Mesendoderm (in vitro differentiated cells): Measurements from ENCODE around the gene NAV2.

Experiments
- DNase-seq: peaks from one replicate; pipeline ENCODE4 v3.0.0; 2013
- H2AK5ac ChIP-seq: 2 replicates; pipeline ENCODE4 v1.6.1; 2013; ENCODE audit warnings: low read length, inconsistent platforms
- H2BK120ac ChIP-seq: 2 replicates; pipeline ENCODE4 v1.6.1; 2013; ENCODE audit warnings: low read depth, mild to moderate bottlenecking, low read length, moderate library complexity, mixed read lengths
- H2BK15ac ChIP-seq: replicated peaks from 2 replicates; pipeline ENCODE4 v1.6.1; 2013; ENCODE audit warnings: low read depth, mild to moderate bottlenecking, moderate library complexity
- H2BK5ac ChIP-seq: 2 replicates; pipeline ENCODE4 v1.6.1; 2013; ENCODE audit warnings: low read length, inconsistent platforms
- H3K18ac ChIP-seq: 2 replicates; pipeline ENCODE4 v1.6.1; 2013; ENCODE audit warnings: mild to moderate bottlenecking, low read length, mixed read lengths
- H3K23ac ChIP-seq: one replicate; pipeline ENCODE4 v1.6.1; 2013; ENCODE audit warnings: low read length
- H3K27ac ChIP-seq: 2 replicates; pipeline ENCODE4 v1.5.1; 2013; ENCODE audit warnings: low read depth, mild to moderate bottlenecking, inconsistent platforms, low read length, moderate library complexity
- H3K27me3 ChIP-seq: 2 replicates; pipeline ENCODE4 v1.6.1; 2013; ENCODE audit warnings: low read length, control low read depth, mild to moderate bottlenecking, inconsistent platforms; ENCODE audit not compliant: insufficient read depth, poor library complexity
- H3K36me3 ChIP-seq: 2 replicates; pipeline ENCODE4 v1.6.1; 2013; ENCODE audit warnings: low read length, inconsistent platforms; ENCODE audit not compliant: control insufficient read depth, insufficient read depth
- H3K4ac ChIP-seq: one replicate; pipeline ENCODE4 v1.6.1; 2013; ENCODE audit warnings: low read depth, mild to moderate bottlenecking, low read length, moderate library complexity
- H3K4me1 ChIP-seq: 2 replicates; pipeline ENCODE4 v1.6.1; 2013; ENCODE audit warnings: low read depth, low read length, inconsistent platforms; ENCODE audit not compliant: control insufficient read depth
- H3K4me2 ChIP-seq: 2 replicates; pipeline ENCODE4 v1.6.1; 2013; ENCODE audit warnings: low read length
- H3K4me3 ChIP-seq: 2 replicates; pipeline ENCODE4 v1.5.1; 2013; ENCODE audit warnings: mild to moderate bottlenecking, low read length
- H3K56ac ChIP-seq: one replicate; pipeline ENCODE4 v1.6.1; 2013; ENCODE audit warnings: low read length
- H3K79me1 ChIP-seq: 2 replicates; pipeline ENCODE4 v1.6.1; 2013; ENCODE audit warnings: low read length, inconsistent platforms
- H3K79me2 ChIP-seq: 2 replicates; pipeline ENCODE4 v1.6.1; 2013; ENCODE audit warnings: mild to moderate bottlenecking, low read length; ENCODE audit not compliant: control insufficient read depth, insufficient read depth
- H3K9ac ChIP-seq: 2 replicates; pipeline ENCODE4 v1.6.1; 2013; ENCODE audit warnings: low read length, inconsistent platforms
- H4K5ac ChIP-seq: one replicate; pipeline ENCODE4 v1.6.1; 2013; ENCODE audit warnings: low read length
- H4K8ac ChIP-seq: one replicate; pipeline ENCODE4 v1.6.1; 2013; ENCODE audit warnings: low read depth, mild to moderate bottlenecking, control low read depth, low read length, moderate library complexity
- WGBS: extraction: QIAGEN DNeasy Blood & Tissue Kit; methylation state at CpG from one replicate; pipeline ENCODE4 v1.1.7; 2013; ENCODE audit warnings: low lambda C conversion rate, missing lambda C conversion rate; ENCODE audit not compliant: insufficient coverage; ENCODE audit errors: extremely low coverage; 5-methylcytosine and 5-hydroxymethylcytosine counted together

The NAV2 gene

DNA sequence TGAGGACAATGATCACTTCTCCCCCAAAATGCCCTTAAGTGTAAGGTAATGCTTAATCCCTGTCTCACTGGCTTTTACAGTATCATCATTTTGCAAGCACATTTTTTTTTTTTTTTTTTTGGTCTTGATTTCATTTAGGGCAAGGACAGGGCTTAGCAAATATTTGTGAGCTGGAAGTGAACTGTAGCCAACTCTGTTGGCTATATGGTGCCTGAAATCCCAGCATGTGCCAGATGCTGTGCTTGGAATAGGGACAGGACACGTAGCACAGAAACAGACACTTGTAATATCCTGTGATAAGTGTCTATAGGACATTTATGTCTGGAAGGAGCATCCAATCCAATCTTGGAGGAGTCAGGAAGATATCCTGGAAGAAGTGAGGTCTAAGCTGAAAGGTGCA lies 198.3 kb downstream of the NAV2 start:
- no peak overlapping the region for H3K4ac ChIP-seq
- H2BK5ac ChIP-seq: no peak overlapping the region
- no peak overlapping the region for H3K18ac ChIP-seq
- no peak for DNase-seq
- no CpG with 5 or more reads among the region's 1 CpG for WGBS
- no peak overlapping the region for H4K5ac ChIP-seq
- no peak overlapping the region for H2BK15ac ChIP-seq
- H3K9ac ChIP-seq: no peak overlapping the region
- H3K79me1 ChIP-seq: no peaks in the 10 kb centered on the region
- H3K36me3 ChIP-seq: no peaks in the 10 kb centered on the region
- no peak overlapping the region for H3K4me2 ChIP-seq
- no peak overlapping the region for H2AK5ac ChIP-seq
- H3K4me1 ChIP-seq: no peaks in the 10 kb centered on the region
- no peak overlapping the region for H3K27ac ChIP-seq
- H3K23ac ChIP-seq: no peak overlapping the region
- H3K27me3 ChIP-seq: no peaks in the 10 kb centered on the region
- H2BK120ac ChIP-seq: no peak overlapping the region
- H3K4me3 ChIP-seq: no peak overlapping the region
- no peak overlapping the region for H4K8ac ChIP-seq
- no peak overlapping the region for H3K56ac ChIP-seq
- no peaks in the 10 kb centered on the region for H3K79me2 ChIP-seq

DNA sequence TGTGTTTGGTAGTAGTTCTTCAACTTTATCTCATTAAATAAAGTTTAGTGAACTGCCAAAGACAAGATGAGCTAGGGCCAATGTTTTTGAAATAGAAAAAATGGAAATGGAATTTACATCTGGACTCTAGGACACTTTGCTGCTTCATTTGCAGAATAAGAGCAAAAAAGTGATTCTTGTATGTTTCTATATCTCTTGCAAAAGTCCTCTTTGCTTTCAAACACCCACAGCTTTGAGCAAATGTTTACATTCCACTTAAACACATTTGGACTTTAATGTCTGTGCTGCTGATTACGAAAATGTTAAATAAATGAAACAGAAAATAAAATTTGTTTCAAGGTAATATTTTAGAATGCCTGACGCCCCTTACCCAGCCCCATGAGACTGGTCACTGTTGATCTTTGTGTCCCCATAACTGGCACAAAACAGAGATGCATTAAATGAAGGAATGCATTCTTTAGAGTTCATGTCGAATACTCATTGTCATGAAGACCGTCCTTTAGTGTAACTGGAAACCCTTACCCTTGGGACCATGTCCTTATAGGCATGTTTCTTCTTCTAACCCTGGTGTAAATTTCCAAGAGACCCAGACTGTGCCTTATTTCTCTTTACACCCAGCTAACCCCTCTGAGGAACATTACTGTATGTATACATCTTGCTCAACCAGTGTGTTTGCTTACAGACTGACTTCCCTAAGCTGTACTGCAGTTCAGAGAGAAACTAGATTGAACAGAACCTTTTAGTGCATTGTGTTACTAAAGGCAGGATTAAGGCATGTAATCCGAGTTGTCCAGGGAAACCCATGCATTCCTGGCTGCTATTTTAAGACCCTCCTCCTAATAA lies 199.7 kb downstream of the NAV2 start:
- H3K79me2 ChIP-seq: no peaks in the 10 kb centered on the region
- no peak overlapping the region for H3K9ac ChIP-seq
- no peak for DNase-seq
- no peaks in the 10 kb centered on the region for H3K4me1 ChIP-seq
- H3K23ac ChIP-seq: no peak overlapping the region
- no peak overlapping the region for H2AK5ac ChIP-seq
- H2BK5ac ChIP-seq: no peak overlapping the region
- H3K56ac ChIP-seq: no peak overlapping the region
- no peaks in the 10 kb centered on the region for H3K27me3 ChIP-seq
- no peak overlapping the region for H2BK15ac ChIP-seq
- H4K5ac ChIP-seq: no peak overlapping the region
- no peak overlapping the region for H3K4me3 ChIP-seq
- no peak overlapping the region for H3K4me2 ChIP-seq
- WGBS: no CpG with 5 or more reads among the region's 5 CpGs
- no peak overlapping the region for H2BK120ac ChIP-seq
- H3K18ac ChIP-seq: no peak overlapping the region
- H3K36me3 ChIP-seq: no peaks in the 10 kb centered on the region
- H3K79me1 ChIP-seq: no peaks in the 10 kb centered on the region
- H3K4ac ChIP-seq: peak overlapping the region; percentile 16
- no peak overlapping the region for H3K27ac ChIP-seq
- H4K8ac ChIP-seq: no peak overlapping the region

DNA sequence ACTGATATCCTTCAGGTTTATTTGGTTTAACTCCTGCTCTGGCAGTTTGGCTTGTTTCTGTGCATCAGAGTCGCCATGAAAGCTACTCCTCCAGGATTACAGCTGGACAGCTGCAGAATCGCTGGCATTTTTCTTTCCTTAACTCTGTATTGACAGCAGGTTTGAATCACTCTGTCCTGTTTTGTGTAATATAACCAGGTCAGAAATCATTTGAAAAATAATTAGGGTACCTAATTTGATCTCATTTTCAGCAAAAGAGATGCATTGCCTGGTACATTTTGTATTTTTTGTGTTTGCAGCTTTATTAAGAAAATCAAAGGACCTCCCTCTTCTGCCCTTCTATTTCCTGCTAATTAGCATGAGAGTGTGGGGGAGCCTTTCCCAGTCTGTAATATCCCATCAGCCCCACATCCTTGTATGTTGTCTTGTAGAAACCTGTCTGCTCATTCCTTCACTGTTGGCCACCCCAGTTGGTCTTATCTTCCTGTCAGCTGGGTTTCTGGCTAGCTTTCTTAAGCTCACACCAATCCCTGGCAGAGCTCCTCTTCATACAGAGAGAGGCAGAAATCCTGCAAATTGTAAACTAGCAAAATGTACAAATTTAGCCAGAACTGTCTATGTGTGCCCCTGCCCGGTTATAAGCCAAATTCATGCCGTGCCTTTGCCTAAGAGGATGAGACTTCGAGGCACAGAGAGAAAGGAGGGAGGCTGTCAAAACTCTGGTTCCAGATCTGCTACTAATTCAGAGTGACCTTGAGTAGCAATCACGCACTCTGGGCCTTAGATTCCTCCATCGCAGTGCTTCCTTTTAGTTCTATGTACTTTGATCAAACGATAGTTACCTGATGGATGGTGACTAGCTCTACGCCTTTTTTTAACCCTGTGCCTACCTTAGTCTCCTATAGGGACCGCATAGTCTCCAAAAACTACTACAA lies 200.6 kb downstream of the NAV2 start:
- Histone ChIP-seq H3K27ac (no peak overlapping the region), H3K4me2 (no peak overlapping the region), H3K4me3 (no peak overlapping the region), H3K4ac (peak overlapping the region; percentile 16), H3K9ac (no peak overlapping the region), H2BK5ac (no peak overlapping the region), H3K79me1 (no peaks in the 10 kb centered on the region), H3K56ac (no peak overlapping the region), H2BK120ac (no peak overlapping the region), H2AK5ac (no peak overlapping the region), H2BK15ac (no peak overlapping the region), H3K23ac (no peak overlapping the region), H3K36me3 (no peaks in the 10 kb centered on the region), H4K5ac (no peak overlapping the region), H3K79me2 (no peaks in the 10 kb centered on the region), H3K18ac (no peak overlapping the region), H3K27me3 (no peaks in the 10 kb centered on the region), H4K8ac (no peak overlapping the region), H3K4me1 (no peaks in the 10 kb centered on the region)
- WGBS: no CpG with 5 or more reads among the region's 10 CpGs
- no peak for DNase-seq

DNA sequence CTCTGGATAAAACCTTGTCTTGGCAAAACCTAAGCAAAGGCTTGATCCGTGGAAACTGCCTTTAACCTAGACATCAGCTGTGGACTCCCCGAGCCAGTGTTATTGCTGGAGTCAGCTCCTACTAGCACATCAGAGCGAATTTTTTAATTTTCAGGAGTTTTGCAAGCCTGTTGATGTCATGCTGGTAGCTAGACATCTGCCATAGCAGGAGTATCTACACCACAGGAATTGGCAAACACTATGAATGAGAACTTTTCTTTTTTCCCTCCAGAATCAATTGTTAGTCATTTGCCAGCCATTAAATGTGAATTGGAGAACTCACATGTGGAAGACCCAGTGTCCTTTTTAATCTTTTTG lies 201.2 kb downstream of the NAV2 start:
- Histone ChIP-seq H3K27me3 (no peaks in the 10 kb centered on the region), H3K56ac (no peak overlapping the region), H2BK5ac (no peak overlapping the region), H3K27ac (no peak overlapping the region), H2AK5ac (no peak overlapping the region), H2BK15ac (no peak overlapping the region), H3K4me3 (no peak overlapping the region), H2BK120ac (no peak overlapping the region), H4K8ac (no peak overlapping the region), H3K79me1 (no peaks in the 10 kb centered on the region), H3K23ac (no peak overlapping the region), H3K4ac (no peak overlapping the region), H4K5ac (no peak overlapping the region), H3K9ac (no peak overlapping the region), H3K4me2 (no peak overlapping the region), H3K18ac (no peak overlapping the region), H3K4me1 (no peaks in the 10 kb centered on the region), H3K36me3 (no peaks in the 10 kb centered on the region), H3K79me2 (no peaks in the 10 kb centered on the region)
- no CpG with 5 or more reads among the region's 3 CpGs for WGBS
- no peak for DNase-seq

DNA sequence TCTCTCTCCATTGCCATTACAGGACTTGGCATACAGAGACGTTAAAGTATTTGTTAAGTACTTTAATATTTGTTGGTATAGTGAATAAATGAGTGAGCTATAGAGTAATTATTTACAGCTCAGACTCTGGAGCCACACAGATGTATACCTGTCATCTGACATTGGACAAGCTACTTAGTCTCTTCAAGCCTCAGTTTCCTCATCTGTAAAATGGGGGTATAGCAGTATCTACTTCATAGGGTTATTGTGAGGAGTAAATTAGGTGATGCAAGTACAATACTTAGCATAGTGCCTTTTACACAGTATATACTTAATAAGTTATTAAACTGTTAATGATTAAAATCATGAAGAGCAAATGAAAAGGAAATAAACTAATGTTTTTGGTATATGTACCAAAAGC lies 203.2 kb downstream of the NAV2 start:
- no peak overlapping the region for H3K4ac ChIP-seq
- WGBS: no CpG with 5 or more reads among the region's 1 CpG
- no peak overlapping the region for H3K27ac ChIP-seq
- no peak overlapping the region for H4K5ac ChIP-seq
- no peaks in the 10 kb centered on the region for H3K79me1 ChIP-seq
- no peak overlapping the region for H2BK120ac ChIP-seq
- no peak overlapping the region for H3K23ac ChIP-seq
- no peak overlapping the region for H3K18ac ChIP-seq
- H3K56ac ChIP-seq: no peak overlapping the region
- no peak overlapping the region for H2BK15ac ChIP-seq
- no peak overlapping the region for H2BK5ac ChIP-seq
- H3K27me3 ChIP-seq: no peaks in the 10 kb centered on the region
- no peak for DNase-seq
- no peak overlapping the region for H3K9ac ChIP-seq
- no peaks in the 10 kb centered on the region for H3K4me1 ChIP-seq
- no peak overlapping the region for H2AK5ac ChIP-seq
- H4K8ac ChIP-seq: no peak overlapping the region
- no peaks in the 10 kb centered on the region for H3K79me2 ChIP-seq
- no peak overlapping the region for H3K4me3 ChIP-seq
- no peaks in the 10 kb centered on the region for H3K36me3 ChIP-seq
- H3K4me2 ChIP-seq: no peak overlapping the region
